Forelimb muscle (tissue), 1 donor: ENCODE data around the gene TSPAN16. TPM values are rescaled to one million over a fixed set of nuclear protein-coding genes. Genes with fewer than 3 reads are reported as not detected.
A peak's percentile ranks its signal among the peaks of the same experiment; 100 is the strongest.

Experiments
- DNase-seq: peaks from one replicate; pipeline ENCODE4 v3.0.0-alpha.2; 2013; ENCODE audit warnings: low read depth
- polyA plus RNA-seq: library from polyadenylated mRNA; unstranded; fragments of 120-200 nt; gene quantifications from one replicate; pipeline ENCODE4 v1.2.1, GENCODE V29; 2013; ENCODE audit not compliant: insufficient read length

Gene TSPAN16, protein sequence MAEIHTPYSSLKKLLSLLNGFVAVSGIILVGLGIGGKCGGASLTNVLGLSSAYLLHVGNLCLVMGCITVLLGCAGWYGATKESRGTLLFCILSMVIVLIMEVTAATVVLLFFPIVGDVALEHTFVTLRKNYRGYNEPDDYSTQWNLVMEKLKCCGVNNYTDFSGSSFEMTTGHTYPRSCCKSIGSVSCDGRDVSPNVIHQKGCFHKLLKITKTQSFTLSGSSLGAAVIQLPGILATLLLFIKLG
- polyA plus RNA-seq, result not detected

DNA sequence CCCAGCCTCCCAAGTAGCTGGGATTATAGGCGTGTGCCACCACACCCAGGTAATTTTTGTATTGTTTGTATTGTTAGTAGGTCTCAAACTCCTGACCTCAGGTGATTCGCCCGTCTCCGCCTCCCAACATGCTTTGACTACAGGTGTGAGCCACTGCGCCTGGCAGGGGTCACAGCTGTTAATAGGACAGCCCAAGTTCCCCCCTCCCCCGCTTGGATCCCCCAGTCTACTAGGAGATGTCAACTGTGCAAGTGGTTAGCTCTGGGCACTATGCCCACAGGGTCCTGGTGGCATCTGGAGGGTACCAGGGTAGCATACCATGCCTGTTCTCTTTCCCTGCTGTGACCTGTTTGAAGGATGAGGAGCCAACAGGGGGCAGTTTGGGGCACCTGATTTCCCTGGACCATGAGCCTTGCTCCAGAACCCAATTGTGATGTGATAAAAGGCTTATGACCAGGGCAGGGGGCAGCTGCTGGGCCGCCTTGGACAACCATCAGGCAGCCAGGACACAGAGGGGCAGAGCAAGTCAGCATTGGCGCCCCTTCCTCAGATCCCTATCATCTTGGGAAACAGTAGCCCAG lies at the start of gene TSPAN16:
Gene TSPAN16, plus strand, starts transcription at position 496 of the 581 bp plus-strand sequence. CDS start 138 bp downstream, outside the sequence.
- DNase-seq, result no peak

DNA sequence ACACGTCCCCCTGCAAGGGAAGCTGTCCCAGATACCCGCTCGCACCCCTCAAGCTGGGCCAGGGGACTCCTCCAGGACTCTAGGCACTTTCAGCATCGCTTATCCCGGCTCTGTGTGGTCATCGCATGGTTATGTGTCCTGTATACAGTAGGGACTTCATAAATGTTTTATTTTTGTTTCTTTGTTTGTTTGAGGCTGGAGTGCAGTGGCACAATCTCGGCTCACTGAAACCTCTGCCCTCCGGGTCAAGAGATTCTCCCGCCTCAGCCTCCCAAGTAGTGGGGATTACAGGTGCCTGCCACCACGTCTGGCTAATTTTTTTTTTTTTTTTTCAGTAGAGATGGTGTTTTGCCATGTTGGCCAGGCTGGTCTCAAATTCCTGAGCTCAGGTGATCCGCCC lies 49.0 kb upstream of the TSPAN16 start:
- DNase-seq, result no peak

DNA sequence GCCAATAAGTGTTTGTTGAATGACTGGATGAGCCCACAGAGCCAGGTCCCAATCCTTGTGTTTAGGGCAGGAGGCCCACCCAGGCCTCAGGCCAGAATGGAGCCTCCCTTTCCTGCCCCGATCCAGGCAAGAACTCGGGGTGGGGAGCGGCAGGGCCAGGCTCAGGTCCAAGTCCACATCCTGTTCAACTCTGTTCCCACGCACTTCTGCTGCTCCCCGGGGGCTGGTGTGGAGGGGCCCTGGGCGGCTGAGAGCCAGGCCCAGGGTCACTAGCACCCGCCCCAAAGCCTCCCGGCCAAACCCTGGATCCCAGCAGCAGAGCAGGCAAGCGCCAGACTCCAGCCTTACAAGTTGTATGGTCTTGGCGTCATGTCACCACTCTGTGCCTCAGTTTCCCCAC lies 48.6 kb upstream of the TSPAN16 start:
- DNase-seq, result no peak

DNA sequence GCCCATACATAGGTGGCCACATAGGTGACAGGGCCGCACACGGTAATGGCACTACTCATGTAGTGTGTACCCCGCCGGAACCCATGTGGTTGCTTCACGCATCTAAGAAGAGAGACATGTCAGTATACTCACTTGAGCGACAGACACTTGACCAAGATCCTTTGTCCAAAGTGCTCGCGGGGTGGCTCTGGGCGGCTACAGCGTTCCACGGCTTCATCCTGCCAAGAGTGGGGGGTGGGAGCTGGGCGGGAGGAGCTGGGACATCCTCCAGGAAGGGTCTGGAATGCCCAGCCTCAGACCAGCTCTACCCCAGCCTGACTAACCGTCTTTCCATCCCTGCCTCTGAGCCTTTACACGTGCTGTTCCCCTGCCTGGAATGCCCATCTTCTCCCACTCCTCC lies 48.0 kb upstream of the TSPAN16 start:
- DNase-seq, result no peak

DNA sequence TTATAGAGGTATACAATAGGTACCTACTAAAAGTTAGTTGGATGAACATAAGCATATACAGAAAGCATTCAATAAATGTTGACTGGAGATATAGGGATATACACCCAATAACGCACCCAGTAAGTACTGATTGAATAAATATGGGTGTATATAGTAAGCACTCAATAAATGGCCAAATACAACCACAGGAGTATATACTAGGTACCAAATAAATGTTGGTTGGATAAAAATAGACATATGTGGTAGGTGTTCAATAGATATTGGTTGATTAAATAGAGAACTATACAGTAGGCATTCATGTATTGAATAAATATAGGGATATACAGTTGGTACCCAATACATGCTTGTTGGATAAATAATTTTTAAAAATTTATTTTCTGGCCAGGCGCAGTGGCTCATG lies 47.1 kb upstream of the TSPAN16 start:
- no peak for DNase-seq

DNA sequence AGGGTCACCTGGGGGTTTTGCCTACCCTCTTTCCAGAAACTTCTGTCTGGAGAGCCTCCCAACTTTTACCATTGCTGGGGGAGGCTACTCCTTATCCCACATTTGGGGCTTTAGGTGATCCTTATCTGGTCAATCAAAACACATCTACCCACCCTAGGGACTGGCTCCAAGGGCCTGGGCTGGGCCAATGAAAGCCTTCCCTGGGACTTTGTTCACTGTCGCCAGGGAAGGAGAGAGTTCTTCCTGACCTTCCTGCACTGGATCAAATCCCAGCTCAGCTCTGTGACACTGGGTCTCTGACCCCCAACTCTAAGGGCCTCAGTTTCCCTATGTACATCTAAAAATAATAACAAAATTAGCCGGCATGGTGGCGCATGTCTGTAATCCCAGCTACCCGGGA lies 44.7 kb upstream of the TSPAN16 start:
- DNase-seq, result no peak

DNA sequence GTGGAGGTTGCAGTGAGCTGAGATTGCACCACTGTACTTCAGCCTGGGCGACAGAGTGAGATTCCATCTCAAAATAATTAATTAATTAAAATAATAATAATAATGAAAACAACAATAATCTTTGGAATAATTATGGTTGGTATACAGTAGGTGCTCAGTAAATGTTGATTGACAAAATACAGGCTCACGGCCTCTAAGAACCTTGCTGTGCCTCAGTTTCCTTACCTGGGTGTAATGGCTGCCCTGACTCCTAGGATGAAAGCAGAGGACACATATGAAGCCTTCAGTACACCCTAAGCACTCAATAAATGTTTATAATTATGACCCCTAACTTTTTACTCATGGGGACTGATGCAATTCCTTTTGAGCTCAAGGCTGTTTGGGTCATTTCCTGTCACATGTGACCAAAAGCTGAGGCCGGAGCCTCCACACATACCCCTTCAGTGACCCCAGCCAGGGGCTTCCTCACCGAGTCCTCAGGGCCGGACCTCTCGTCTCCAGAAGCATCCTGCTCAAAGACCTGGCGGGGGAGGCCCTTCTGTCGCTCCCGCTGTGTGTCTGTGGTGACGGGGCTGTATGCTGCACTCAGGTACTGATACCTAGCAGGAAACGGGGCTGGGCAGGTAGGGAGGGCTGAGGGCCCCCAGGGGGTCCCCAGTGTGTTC lies 44.2 kb upstream of the TSPAN16 start:
- DNase-seq, result no peak

DNA sequence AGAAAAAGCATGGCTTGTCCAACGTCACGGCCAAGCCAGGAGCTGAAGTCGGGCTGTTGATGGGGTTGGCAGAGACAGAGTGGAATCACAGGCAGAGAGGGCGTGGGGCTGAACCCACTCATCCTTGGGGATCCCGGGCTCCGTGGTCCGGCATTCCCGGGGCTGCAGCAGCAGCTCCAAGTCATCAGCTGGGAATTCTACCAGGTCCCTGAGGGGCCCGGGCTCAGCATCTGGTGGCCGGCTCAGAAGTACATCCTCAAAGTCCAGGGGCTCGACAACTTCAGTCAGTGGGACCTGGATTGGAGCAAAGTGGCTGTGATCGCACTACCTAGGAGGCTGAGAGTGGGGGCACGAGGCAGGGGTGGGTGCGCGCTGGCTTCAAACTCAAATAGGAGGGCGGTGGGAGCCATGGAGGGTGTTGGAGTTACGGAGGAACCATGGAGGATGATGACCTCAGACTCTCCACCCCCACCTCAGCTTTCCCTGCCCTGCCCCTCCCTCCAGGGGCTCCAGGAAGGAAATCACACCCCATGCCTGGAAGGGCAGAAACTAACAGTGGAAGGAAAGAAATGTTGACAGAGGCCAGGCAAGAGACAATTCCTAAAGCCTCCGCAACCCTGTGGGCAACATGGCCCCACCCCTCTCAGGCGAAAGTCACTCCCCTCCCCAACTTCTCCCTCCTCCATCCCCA lies 43.1 kb upstream of the TSPAN16 start:
- DNase-seq, result no peak

DNA sequence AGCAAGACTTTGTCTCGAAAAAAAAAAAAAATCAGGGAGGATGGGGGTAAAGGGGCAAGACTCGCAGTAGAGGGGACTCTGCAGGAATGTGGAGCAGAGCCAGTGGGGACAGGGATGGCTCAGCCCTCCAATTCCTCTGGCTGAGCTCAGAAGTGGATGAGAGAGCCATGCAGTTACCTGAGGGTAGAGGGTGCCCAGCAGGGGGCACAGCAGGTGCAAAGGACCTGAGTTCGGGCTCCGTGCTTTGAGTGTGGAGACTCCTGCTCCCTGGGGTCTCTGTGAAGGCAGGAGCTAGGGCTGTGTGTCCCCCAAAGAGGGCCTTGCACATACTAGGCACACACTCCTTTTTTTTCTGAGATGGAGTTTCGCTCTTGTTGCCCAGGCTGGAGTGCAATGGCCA lies 41.3 kb upstream of the TSPAN16 start:
- DNase-seq, result no peak

DNA sequence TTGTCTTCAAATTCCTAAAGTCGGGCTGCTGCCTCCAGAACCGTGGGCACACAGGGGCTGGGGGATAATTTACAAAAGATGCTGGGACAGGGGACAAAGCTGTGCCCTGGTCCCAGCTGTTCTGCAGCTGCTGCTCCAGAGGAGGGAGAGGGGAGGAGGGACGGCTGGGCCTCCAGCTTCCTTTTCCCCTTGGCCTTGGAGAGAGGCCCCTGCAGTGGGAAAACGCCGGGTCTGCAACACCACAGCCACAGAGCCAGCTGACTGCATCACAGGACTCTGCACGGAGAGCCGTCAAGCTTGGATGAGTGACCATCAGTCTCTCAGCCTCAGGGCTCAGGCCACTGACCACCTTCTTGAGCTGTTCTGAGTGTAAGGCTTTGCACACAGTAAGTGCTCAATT lies 39.8 kb upstream of the TSPAN16 start:
- DNase-seq, result peak; percentile 58

DNA sequence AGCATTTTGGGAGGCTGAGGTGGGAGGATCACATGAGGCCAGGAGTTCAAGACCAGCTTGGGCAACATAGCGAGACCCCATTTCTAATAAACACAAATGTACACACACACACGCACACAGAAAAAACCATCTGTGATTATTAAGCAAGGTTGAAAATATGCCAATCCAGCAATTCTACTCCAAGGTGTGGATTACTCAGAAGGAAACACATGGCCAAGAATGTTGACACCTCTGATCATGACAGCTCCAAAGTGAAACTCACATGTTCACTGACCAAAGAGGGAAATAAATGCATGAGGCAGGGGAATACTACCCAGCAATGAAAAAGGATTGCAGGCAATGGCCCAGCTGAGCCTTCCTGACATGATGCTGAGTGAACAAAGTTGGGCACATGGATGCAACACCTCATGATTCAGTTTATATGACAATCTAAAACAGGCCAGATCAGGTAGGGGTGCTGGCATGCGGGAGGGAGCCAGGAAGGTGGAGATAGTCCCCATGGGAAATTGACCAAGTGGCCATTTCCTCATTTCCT lies 38.0 kb upstream of the TSPAN16 start:
- DNase-seq, result no peak

DNA sequence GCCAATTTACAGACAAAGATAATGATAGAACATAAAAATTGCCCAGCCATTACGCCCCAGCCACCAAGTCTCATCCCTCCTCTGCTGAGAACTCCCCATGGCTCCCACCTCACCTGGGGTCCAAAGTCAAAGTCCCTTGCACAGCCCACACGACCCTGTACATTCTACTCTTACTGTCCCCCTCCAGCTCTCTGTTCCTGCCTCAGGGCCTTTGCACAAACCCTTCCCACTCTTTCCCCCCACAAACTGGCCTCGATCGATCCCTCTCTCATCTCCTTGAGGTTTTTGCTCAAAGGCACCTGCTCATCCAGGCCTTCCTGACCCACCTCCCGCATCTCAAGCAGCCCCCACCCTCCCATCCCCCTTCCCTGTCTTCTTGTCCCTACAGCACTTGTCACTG lies 35.0 kb upstream of the TSPAN16 start:
- DNase-seq, result no peak

DNA sequence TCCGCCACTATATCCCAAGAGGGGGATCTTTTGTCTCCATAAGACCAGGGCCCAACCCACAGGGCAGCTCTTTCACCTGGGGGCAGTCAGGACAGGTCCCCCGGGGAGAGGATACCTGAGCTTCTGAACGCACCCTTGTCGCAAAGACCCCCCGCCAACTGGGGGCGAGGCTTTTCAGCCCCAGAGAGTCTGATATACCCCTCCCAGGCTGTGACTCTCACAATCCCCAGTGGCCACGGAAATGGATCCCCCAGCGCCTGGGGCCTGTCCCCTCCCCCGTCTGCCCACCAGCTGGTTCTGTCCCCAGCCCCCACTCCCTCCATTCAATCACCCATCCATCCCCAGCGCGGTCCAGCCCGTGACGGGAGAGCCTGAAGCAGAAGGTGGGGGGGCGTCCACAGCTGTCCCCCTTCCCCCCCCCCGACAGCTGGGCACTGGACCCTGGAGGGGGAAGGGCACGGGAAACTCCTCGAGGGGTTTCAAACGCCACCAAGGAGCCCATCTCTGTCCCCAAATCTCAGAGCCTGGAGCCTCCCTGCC lies 34.5 kb upstream of the TSPAN16 start:
- DNase-seq, result no peak

DNA sequence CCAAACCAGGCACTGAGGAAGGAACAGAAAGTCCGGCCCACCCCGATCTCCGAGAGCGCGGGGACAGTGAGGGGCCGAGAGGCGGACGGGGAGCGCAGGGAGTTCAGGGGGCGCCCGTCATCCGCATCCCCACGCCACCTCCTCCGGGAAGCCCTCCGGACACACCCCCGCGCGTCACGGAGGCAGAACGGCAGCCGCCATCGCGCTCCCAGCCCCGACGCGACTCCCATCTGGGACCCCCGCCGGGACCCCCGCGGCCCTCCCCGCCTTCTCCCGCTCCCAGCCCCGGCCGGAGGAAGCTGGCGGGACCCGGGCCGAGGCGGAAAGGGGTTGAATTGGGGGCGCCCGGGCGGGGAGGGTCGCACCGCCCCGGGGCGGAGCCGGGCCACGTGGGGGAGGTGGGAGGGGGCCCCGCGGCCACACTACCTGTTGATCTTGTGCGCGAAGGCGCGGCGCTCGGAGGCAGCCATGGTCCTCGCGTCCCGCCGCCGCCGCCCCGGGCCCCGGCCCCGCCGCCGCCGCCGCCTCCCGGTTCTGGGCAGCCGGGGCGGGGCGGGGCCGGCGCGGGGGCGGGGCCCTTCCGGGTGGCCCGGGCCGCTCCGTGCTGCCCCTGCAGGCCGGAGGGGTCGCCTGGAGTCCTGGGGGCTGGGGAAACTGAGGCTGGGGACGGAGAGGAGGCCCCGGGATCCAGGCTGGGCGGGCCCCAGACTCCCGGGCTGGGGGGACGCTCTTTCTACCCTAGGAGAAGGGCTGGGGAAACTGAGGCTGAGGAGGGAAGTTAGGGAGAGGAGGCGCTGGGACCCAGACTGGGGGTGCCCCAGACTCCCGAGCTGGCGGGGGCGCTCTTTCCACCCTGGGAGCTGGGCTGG lies 33.8 kb upstream of the TSPAN16 start, which contains the start of gene DOCK6:
Gene DOCK6, minus strand, starts transcription at position 554 of the 869 bp plus-strand sequence. Its CDS starts 84 bp downstream, at position 470.
- no peak for DNase-seq

DNA sequence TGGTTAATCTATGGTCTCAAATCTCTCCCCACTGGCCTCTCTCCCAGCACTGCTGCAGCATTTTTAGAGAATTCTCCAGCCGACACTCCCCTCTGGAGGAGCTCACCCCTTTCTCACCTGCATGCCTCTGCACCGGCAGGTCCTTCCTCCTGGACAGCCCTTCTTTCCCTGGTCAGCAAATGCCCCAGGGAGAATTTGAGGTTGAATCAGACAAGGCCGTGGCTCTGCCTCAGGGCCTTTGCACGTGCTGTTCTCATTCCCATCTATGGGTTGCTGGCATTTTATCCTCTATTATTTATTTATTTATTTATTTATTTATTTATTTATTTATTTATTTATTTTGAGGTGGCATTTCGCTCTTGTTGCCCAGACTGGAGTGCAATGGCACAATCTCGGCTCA lies 32.2 kb upstream of the TSPAN16 start:
- DNase-seq, result no peak

DNA sequence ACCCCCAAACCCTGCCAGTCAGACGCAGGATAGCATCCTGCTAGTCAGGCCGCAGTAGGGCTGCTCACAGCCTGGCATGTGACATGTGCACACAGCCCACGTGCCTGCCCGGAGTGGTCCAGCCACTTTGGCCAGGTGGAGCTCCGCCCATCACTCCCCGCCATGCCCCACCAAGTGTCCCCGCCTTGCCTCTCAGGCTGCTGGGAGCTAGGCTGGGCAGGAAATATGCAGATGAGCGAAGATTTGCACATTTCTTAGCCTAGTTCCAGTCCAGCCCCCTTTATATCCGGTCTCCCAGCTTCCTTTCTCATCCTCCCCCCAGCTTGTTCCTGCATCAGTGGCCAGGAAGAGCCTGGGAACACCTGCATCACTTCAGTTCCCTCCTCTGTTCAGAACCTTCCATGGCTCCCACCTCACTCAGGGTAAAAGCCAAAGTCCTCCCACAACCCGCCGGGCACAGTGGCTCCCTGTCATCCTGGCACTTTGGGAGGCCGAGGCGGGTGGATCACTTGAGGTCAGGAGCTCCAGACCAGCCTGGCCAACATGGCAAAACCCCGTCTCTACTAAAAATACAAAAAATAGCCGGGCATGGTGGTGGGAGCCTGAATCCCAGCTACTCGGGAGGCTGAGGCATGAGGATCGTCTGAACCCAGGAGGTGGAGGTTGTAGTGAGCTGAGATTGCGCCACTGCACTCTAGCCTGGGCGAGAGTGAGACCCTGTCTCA lies 31.3 kb upstream of the TSPAN16 start:
- DNase-seq, result no peak

DNA sequence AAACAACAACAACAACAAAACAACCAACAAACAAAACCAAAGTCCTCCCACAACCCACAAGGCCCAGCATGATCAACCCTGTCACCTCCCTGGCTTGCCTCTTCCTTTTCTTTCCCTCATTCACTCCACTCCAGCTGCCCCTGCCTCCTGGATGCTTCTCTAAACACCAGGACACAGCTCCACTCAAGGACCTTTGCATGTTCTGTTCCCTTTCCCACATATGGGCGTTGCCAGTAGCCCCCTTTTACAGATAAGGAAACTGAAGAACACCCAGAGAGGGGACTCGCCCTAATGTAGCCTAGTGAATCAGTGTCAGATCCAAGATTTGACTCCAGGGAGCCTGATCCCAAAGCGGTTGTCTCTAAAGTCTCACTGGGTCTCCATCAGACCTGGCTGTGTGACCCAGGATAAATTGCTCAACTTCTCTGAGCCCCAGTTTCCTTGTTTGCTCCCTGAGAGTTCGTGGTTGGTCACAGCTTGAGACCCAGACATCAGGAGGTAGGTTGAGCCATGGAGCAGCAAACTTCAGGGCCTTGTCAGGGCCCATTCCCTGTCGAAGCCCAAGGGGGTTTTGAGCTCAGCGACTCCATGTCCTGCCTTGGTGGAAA lies 30.7 kb upstream of the TSPAN16 start:
- DNase-seq, result no peak

DNA sequence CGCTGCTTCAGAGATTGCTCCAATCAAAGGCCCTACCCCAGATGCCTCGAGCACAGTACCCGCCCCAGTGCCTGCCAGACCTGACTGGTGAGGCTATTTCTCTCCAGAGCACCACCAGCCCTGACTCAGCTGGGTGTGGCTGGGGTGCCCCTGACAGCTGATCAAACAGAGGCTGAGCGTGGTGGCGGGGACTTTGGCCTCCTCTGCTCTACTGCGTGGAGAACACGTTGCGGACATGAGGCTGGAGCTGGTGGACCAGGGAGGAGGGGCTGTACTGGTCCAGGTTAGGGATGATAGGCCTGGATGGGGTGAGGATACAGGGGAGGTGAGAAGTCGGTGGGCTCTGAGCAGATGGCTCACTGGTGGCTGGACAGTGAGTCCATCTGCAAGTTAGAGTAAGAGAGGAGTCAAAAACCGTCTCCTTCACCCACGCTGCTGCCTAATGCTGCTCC lies 30.1 kb upstream of the TSPAN16 start:
- DNase-seq, result no peak

DNA sequence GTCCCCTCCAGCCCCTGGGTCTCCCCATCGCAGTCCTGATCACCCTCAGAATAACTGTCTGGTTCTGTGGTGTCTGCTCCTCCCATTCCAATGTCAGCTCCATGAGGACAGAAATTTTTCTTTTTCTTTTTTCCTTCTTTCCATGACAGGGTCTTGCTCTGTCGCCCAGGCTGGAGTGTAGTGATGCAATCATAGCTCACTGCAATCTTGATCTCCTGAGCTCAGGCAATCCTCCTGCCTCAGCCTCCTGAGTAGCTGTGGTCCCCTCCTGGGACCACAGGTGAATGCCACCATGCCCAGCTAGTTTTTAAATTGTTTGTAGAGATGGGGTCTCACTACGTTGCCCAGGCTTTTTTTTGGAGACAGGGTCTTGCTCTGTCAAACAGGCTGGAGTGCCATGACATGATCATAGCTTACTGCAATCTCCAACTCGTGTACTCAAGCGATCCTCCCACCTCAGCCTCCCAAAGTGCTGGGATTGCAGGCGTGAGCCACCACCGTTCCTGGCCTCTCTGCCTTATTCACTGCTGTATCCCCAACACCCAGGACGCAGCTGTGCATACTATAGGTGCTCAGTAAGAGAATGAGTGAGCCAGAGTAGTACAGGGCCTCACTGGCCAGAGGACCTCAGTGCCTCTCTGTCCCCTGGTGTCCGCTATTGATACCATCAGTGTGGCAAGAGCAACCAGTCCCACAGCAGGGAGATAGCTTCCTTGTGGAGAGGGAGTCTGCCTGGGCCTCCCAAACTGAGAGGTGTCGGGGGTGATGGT lies 28.5 kb upstream of the TSPAN16 start:
- no peak for DNase-seq
